Colonic mucosa (tissue), 4 donors: Measurements from ENCODE around the gene SERPINB3. TPM values are rescaled to one million over a fixed set of nuclear protein-coding genes. Genes with fewer than 3 reads are reported as not detected.
"Not testable (repeated sequence)": the region's sequence is repeated elsewhere in the genome, so short reads cannot be mapped to it uniquely, and the experiment has no call there.

ENCODE experiments used
- DNase-seq: peaks from one replicate; pipeline ENCODE4 v3.0.0-alpha.2; 2020
- H3K27ac ChIP-seq: fragments of 200-600 bp; one replicate; pipeline ENCODE4 v1.8.0; 2021
- H3K27me3 ChIP-seq: fragments of 200-600 bp; one replicate; pipeline ENCODE4 v1.8.0; 2021
- H3K36me3 ChIP-seq: fragments of 200-600 bp; one replicate; pipeline ENCODE4 v1.8.0; 2021
- H3K4me1 ChIP-seq: fragments of 200-600 bp; one replicate; pipeline ENCODE4 v1.8.0; 2021; ENCODE audit warnings: mild to moderate bottlenecking
- H3K4me3 ChIP-seq: fragments of 200-600 bp; one replicate; pipeline ENCODE4 v1.8.0; 2021
- H3K9ac ChIP-seq, 2 donors: one replicate each; pipeline ENCODE4 v1.7.0; 2013; ENCODE audit warnings: control low read depth in 2 of 2, low read depth in 2 of 2, low read length in 2 of 2
- H3K9me3 ChIP-seq: fragments of 200-600 bp; one replicate; pipeline ENCODE4 v1.8.0; 2021
- CTCF ChIP-seq: fragments of 200-600 bp; IDR thresholded peaks from one replicate; pipeline ENCODE4 v1.8.0; 2022; ENCODE audit warnings: antibody characterized with exemption, mild to moderate bottlenecking
- intact Hi-C: fragments of 100-400 bp; cut with DNase I; formaldehyde crosslinking; loops from one replicate; pipeline ENCODE4 v1.14.1; 2022
- total RNA-seq, 2 donors: library from RNA; stranded (reverse); fragmentation: NEBNext Ultra II Directional in 1 of 2; extraction: Animal tissue kit (Norgen Biotek cat#: 25700) in 1 of 2; gene quantifications; one replicate each; pipeline ENCODE4 v1.2.1, GENCODE V29; 2021
- donor health status: healthy.
- donor health status: DM: no; HTN: no; CAD: no.
- donor health status: DM: no; HTN: no; CAD: no.

The SERPINB3 gene
- total RNA-seq, 2 donors from 2014 or later, result not detected

- Histone ChIP-seq H3K27ac (no peak overlapping the region), H3K4me3 (no peak overlapping the region), H3K27me3 (no peaks in the 10 kb centered on the region), H3K9me3 (no peaks in the 10 kb centered on the region), H3K9ac (no peak overlapping the region), H3K36me3 (no peaks in the 10 kb centered on the region), H3K4me1 (no peaks in the 10 kb centered on the region)
- TF ChIP-seq CTCF, result no peak
- DNase-seq, result no peak
- intact Hi-C loops, result no loop called here
Measured at GRCh38 chr18:63676526-63677323, 15.0 kb upstream of the SERPINB3 start.

GRCh38 chr18:63664571-63664970, 2.9 kb upstream of the SERPINB3 start:
- no peak for DNase-seq
- intact Hi-C loops, result no loop called here
- TF ChIP-seq CTCF, result no peak

GRCh38 chr18:63658920-63659319, 2.8 kb downstream of the SERPINB3 start:
- H3K36me3 ChIP-seq, DNase-seq, H3K4me3 ChIP-seq, H3K4me1 ChIP-seq, H3K27me3 ChIP-seq, H3K9ac ChIP-seq, H3K27ac ChIP-seq, intact Hi-C loops, H3K9me3 ChIP-seq: not testable (repeated sequence)

More at GRCh38 chr18:63664571-63664970, 2.9 kb upstream of the SERPINB3 start:
- H3K4me3 ChIP-seq, result no peak overlapping the region
- no peaks in the 10 kb centered on the region for H3K9me3 ChIP-seq
- H3K9ac ChIP-seq, result no peak overlapping the region
- H3K27me3 ChIP-seq, result no peaks in the 10 kb centered on the region
- H3K36me3 ChIP-seq, result no peaks in the 10 kb centered on the region
- H3K27ac ChIP-seq, result no peak overlapping the region
- no peaks in the 10 kb centered on the region for H3K4me1 ChIP-seq

GRCh38 chr18:63650271-63650670, 11.4 kb downstream of the SERPINB3 start:
- H3K9me3 ChIP-seq, H3K9ac ChIP-seq, DNase-seq, H3K27ac ChIP-seq, H3K4me3 ChIP-seq, H3K27me3 ChIP-seq, H3K4me1 ChIP-seq, intact Hi-C loops, H3K36me3 ChIP-seq: not testable (repeated sequence)

GRCh38 chr18:63648241-63648640, 13.5 kb downstream of the SERPINB3 start:
- H3K27me3 ChIP-seq, result no peaks in the 10 kb centered on the region
- H3K4me1 ChIP-seq, result no peaks in the 10 kb centered on the region
- H3K27ac ChIP-seq, result no peak overlapping the region
- no peak for TF ChIP-seq CTCF
- DNase-seq, result no peak
- no peaks in the 10 kb centered on the region for H3K36me3 ChIP-seq
- H3K9ac ChIP-seq, result no peak overlapping the region
- H3K9me3 ChIP-seq, result no peaks in the 10 kb centered on the region
- intact Hi-C loops, result no loop called here
- H3K4me3 ChIP-seq, result no peak overlapping the region

GRCh38 chr18:63646936-63647335, 14.8 kb downstream of the SERPINB3 start:
- Histone ChIP-seq H3K4me1 (no peaks in the 10 kb centered on the region), H3K36me3 (no peaks in the 10 kb centered on the region), H3K27me3 (no peaks in the 10 kb centered on the region), H3K9ac (no peak overlapping the region), H3K9me3 (no peaks in the 10 kb centered on the region), H3K27ac (no peak overlapping the region), H3K4me3 (no peak overlapping the region)
- no peak for DNase-seq
- no peak for TF ChIP-seq CTCF
- intact Hi-C loops, result no loop called here

GRCh38 chr18:63644694-63645093, 17.0 kb downstream of the SERPINB3 start:
- H3K27ac ChIP-seq, H3K4me1 ChIP-seq, H3K9ac ChIP-seq, H3K9me3 ChIP-seq, H3K36me3 ChIP-seq, DNase-seq, intact Hi-C loops, H3K27me3 ChIP-seq, H3K4me3 ChIP-seq: not testable (repeated sequence)

- DNase-seq, intact Hi-C loops, H3K27me3 ChIP-seq, H3K36me3 ChIP-seq, H3K9ac ChIP-seq, H3K4me3 ChIP-seq, H3K4me1 ChIP-seq, H3K9me3 ChIP-seq, H3K27ac ChIP-seq: not testable (repeated sequence)
Measured at GRCh38 chr18:63644142-63644541, 17.6 kb downstream of the SERPINB3 start, which contains the start of gene SERPINB4. TSS of gene SERPINB4 (minus strand) at chr18:63644256. CDS start at chr18:63643577, 679 bp downstream.

GRCh38 chr18:63642668-63643356, 18.9 kb downstream of the SERPINB3 start:
- H3K9me3 ChIP-seq, H3K9ac ChIP-seq, H3K4me3 ChIP-seq, H3K27ac ChIP-seq, DNase-seq, H3K4me1 ChIP-seq, H3K36me3 ChIP-seq, H3K27me3 ChIP-seq, intact Hi-C loops: not testable (repeated sequence)
